Suprapubic skin (tissue), 4 donors: ENCODE data around the gene DAPL1.

Experiments used
- CTCF ChIP-seq, 2 donors: fragments of 200-600 bp in 1 of 2; fragments of 450-650 bp in 1 of 2; sonication (generic) in 1 of 2; IDR thresholded peaks; one replicate each; pipeline ENCODE4 v1.5.1; 2016 to 2019; ENCODE audit warnings: antibody characterized with exemption in 2 of 2, mild to moderate bottlenecking in 1 of 2, moderate library complexity in 1 of 2
- EP300 ChIP-seq: sonication (generic); formaldehyde crosslinking; IDR thresholded peaks from one replicate; pipeline ENCODE4 v1.6.1; 2017; ENCODE audit warnings: antibody characterized with exemption
- POLR2A ChIP-seq, 2 donors: fragments of 450-650 bp; IDR thresholded peaks; one replicate each; pipeline ENCODE4 v1.6.1; 2017; ENCODE audit warnings: antibody characterized with exemption in 2 of 2, mild to moderate bottlenecking in 2 of 2, moderate library complexity in 2 of 2
- POLR2AphosphoS5 ChIP-seq, 3 donors: sonication (generic); formaldehyde crosslinking; IDR thresholded peaks; one replicate each; pipeline ENCODE4 v1.6.1; 2017; ENCODE audit warnings: antibody characterized with exemption in 3 of 3

GRCh38 chr2:158808426-158808825 lies 13.3 kb downstream of the DAPL1 start:
- TF ChIP-seq CTCF (IDR thresholded peaks at IDR 0.05) (no peak), POLR2A (IDR thresholded peaks at IDR 0.05) (no peak), POLR2AphosphoS5 (IDR thresholded peaks at IDR 0.05) (no peak), EP300 (no peak)
